HG03196 (cell line): Measurements from ENCODE around the gene HSFX2.
"Not testable (repeated sequence)": the region's sequence is repeated elsewhere in the genome, so short reads cannot be mapped to it uniquely, and the experiment has no call there.

Source experiments
- ATAC-seq: cut with Tn5 transposase; IDR thresholded peaks from one replicate; pipeline ENCODE4 v1.9.1; 2021; ENCODE audit not compliant: unreplicated experiment

The HSFX2 gene

DNA sequence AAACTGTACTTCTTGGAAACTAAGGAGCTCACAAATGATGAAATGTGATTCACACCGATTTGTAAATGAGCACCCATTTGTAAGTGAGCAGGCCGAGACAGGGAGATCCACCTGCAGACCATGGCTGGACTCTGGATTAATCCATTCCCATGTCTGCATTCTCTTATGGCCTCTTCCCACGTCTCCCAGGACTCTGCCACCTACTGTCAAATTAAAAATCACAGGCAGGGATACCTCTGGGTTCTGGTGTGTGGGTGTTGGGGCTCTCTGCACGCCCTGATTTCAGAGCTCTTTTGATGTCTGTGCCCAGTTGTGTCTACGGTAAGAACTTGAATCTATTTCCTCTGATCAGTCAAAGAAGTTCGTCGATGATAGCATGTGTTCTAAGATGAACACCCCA is 4.1 kb downstream of the HSFX2 start:
- ATAC-seq, result not testable (repeated sequence)

DNA sequence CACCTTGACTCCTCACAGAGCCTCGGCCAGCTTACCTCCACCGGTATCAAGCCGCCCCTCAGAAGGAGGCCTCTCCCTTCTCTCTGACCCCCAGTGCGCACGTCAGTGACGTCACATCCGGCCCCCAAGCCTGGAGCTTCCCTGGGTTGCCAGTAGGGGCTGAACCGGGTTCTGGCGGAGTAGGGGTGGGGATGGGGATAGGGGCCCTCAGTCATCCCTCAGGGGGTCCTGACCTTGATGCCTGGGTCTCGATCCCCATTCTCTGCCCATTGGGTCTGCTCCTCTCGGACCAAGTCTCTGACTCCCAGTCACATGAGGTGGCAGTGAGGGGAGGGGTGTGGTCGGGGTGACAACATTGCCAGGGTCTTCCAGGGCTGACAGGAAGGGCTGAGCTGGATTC is 7.8 kb downstream of the HSFX2 start, which contains the start of gene MAGEA9B:
MAGEA9B (minus strand) TSS at position 101 of the 400 bp plus-strand sequence. CDS start 4,280 bp downstream, outside the sequence.
- not testable (repeated sequence) for ATAC-seq

DNA sequence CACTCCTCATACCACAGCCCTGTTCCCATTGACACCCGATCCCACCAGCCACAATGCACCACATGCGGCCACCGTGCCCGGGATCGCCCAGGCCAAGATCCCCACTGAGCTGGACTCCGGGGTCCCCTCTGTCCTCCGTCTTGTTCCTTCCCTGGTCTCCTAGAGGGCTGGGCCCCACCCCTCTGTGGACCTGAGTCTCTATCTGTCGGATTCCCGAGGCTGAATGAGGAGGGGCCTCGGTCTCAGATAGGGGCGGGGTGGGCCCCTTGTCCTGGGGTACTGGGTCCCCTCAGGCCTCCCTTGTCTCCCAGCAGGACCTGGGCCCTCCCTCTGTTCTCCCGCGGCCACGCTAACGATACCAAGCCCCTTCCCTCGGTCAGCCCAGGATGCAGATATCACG is 9.5 kb downstream of the HSFX2 start:
- not testable (repeated sequence) for ATAC-seq

DNA sequence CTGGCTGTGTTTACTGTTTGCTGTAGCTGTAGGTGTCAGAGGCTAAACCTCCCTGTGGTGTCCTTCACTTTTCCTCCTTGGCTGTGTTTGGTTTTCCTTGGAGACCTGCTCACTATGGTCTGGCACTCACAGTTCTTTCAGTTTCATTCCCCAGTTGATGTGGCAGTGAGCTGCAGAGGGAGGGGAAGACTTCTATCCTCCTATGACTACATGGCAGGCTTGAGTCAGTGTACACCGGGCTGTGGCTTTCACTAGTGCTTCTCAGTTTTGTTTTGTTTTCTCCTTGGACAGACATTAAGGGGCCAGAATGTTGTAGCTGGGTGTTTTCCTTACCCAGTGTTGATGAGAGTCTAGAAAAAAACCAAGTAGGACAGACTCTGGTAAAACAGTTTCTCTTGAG is 21.7 kb downstream of the HSFX2 start:
- ATAC-seq, result peak; percentile 100

DNA sequence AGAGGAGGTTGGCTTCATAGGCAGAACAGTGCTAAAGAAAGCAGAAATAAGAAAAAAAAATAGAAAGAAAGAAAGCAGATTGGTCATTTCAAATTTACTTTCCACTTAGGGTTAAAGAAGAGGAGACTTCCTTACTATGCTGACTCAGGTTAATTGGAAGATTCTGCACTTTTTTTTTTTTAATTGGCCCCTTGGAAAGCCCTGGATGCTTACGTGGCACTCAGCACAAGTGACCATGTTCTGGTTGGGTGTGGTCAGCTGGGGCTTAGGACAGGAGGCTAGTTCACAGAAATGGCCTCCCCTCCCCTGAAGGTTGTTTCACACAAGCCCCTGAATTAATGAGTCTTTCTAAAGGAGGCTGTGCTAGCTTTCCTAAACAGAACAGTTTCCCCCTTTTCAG is 22.4 kb downstream of the HSFX2 start:
- ATAC-seq, result no peak

DNA sequence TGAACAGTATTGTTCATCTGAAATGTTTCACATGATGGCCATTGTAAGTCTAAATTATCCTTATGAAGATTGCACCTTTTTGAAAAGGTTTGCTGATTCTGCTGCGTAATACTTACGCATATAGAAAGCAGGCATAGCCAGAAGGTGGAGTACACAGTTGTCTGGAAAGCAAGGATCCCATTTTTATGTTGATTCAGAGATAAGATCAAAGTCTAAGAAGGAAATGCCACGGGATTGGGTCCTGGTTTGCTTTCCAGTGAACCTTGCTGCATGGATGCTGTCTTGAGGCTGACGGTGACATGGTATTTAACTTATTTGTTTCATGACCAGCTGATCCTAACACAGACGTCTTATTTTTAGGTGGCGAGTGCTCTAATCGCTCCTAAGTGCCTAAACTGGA is 23.3 kb downstream of the HSFX2 start:
- ATAC-seq, result no peak

DNA sequence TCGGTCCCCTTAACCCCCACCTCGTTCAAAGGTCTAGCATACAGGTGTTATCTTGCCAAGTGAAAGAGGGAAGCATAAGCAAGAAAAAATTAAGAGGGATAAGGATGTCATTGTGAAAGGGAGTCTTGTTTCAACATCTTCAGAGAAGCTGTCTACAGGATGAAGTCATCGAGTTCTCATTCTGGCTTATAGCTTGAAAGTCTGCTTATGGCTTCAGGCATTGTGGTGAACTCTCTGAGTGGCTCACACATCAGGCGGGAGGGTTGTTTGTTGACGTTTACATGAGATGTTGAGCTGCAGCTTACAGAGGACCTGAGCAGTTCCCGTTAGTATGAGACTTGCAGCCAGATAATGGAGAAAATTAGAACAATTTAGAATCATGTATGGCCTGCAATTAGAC is 24.4 kb downstream of the HSFX2 start:
- no peak for ATAC-seq

DNA sequence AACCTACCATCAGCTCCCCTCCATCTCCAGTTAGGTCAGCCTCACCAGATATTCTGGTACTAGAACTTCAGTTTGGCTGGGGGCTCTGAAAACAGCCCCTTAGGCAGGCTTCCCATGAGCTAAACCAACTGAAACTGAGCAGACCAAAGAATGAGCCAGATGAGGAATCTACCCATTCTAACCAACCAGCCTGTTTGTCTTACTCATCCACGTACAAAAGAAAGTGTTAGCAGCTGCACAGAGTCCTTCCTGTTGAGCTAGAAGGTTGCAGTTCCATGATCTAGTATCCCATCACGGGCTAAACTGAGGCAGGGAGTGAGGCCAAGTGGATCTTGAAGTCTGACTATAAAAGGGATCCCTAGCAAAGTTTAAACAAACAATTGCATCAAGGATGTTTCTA is 25.3 kb downstream of the HSFX2 start:
- ATAC-seq, result no peak

DNA sequence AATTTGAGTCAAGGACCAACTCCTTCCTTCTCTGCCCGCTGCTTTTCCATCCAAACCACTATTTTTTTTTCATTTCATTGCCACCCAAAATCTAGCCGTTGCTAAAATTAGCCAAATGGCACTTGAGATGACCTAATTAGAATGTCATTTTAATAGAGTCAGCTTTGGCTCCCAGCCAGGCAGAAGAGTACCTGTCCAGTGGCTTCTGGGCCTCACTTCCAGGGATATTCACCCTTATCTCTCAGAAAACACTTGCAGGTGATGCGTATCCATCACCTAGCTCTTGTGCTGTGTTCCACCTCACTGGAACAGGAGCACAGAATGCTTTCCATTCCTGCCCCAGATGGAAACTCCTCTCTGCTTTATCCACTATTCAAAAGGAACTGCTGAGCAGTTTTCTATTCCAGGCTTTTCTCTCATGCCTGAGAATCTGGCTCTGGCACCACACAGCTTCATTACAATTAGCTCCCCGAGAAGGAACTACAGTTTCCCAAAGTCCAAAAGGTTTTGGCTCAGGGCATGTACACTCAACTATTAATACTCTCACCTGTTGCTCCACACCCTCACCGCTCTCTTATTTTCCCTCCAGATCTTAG is 26.3 kb downstream of the HSFX2 start:
- no peak for ATAC-seq

DNA sequence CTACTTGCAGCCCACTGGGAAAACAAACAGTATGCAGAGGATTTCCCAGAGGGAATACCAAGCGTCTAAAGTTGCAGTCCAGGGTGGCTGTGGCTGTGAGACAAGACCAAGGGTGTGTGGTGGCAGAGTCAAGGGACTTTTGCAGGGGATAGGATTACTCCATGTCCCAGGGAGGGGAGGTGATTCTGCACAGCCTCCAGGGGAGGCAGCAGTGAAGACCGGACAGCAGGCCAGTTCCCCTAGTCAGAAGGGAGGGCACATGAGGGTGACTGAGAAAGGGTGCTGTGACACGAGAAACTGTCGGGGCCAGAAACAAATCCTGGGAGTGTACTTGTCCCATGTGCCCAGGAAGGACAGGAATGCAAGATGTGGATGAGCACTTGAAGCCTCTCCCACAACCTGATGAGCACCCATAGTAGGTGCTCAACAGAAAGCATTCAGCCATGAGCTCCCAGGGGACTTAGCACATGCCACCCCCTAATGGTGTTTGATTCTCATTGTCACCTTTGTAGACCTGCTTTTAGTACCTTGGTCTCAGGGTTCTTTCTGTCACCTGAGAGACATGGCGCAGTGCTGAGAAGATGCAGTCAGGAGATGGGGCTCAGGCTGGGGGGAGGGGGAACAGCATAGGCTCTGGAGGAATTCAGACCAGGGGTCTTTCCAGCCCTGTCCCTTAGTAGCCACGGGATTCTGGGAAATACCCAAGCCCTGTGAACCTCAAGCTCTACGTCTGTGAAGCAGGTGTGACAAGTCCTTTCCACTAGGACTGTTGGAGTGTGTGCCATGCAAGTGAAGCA is 27.3 kb downstream of the HSFX2 start:
- ATAC-seq, result no peak

DNA sequence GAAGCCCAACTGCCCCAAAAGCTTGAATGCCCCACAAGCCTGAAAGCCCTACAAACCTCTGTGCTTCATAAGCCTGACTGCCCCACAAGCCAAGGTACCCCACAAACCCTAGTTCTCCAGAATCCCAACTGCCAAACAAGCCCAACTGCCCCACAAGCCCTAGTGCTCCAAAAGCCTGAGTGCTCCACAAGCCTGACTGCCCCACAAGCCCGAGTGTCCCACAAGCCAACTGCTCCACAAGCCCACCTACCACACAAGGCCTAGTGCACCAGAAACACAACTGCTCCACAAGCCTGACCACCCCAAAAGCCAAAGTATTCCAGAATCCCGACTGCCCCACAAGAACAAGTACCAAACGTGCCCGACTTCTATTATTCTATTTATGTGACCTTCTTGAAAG is 31.8 kb downstream of the HSFX2 start:
- no peak for ATAC-seq

DNA sequence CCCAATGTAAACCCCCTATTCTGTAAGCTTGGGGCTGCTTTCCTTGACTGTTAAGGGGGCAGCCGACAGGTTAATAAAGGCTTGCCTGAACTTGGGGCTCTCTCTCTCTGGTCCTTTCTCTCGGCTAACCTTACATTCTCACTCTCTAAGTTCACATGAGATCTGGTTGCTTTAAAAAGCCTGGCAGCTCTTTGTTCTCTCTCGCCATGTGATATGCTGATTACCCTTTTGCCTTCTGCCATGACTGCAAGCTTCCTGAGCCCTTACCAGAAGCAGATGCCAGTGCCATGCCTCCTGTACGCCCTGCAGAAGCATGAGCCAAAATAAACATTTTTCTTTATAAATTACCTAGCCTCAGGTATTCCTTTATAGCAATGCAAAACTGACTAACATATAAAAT is 39.9 kb downstream of the HSFX2 start:
- not testable (repeated sequence) for ATAC-seq

DNA sequence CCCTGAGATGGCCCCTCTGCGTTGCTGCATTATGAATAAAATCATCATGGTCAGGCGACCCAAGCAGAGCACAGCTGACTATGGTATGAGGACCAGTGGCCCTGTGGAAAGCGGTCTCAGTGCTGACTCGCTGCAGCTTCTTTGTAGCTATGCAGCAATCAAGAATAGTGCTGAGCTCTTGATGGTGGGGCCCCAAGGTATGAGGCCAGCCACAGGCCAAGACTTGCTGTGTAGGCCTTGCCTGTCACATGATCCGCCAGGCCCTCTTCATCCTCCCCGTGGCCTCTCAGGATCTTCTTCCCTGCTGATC is 43.2 kb downstream of the HSFX2 start:
- not testable (repeated sequence) for ATAC-seq

DNA sequence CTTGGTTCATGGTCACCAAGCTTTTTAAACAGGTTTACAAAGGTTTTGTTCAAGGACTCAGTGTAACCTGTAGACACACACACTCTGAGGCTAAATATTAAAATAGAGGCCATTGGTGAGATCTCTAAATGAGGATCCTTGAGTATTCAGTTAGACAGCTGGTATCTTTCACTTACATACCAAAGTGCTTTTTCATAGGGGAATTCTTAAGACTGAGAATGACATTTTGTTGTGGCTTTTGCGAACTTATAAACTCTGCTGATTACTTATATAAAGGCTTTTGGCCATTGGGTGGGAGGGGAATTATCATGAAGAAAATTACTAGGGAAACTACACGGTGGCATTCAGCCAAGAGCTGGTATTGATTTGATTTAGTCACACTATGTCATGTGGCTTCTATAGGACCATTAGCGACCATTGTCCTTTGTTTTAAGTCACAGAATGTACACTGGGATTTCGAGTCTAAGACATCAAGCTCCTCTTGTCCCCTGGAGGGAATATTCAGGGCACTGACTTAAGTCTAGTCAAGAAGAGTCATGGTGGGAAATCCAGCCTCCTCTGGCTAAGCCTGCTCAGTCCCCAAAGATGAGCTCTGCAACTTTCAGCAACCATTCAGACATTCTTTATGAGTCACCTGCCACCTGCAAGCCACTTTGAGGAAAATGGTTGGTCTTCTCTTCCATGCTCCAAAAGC is 43.7 kb downstream of the HSFX2 start:
- ATAC-seq, result not testable (repeated sequence)

DNA sequence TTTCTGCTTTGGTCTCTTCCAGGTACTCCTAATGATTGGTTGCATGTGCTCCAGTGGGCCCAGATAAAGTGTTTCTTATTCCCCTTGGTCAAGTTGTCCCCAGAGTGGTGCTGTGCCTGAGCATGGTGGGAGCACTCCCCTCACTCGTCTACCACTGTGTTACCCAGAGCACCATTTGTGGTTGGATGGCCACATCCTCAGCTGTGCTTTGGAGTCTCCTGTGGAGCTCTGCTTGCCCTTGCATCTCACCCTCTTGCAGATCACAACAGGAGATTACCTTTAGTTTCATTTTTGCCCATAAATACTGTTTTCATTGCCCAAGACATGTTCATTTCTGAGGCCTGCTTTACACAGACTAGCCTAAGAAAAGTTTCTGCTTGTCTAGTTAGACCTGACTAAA is 44.7 kb downstream of the HSFX2 start:
- not testable (repeated sequence) for ATAC-seq

DNA sequence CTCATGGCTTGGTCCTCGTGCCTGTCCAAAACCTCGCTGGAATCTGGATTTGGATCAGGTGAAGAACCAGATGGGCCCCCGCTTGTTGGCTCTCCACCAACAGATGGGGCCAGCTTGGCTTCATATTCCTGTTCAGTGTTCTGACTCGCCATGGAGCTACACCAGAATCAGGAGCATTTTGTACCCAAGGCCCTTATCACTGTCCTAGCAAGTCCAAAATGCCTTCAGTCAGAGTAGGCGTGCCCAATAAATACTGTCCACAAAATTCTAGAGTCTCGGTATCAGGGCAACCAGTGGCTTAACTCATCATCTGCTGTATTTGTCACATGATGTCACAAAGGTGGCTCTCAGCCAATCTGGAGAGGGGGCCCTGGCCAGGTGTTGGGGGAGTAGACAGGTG is 45.4 kb downstream of the HSFX2 start, which contains the start of gene HSFX3:
HSFX3 (minus strand) TSS at position 224 of the 400 bp plus-strand sequence; CDS start at position 152, 72 bp downstream.
- ATAC-seq, result not testable (repeated sequence)

DNA sequence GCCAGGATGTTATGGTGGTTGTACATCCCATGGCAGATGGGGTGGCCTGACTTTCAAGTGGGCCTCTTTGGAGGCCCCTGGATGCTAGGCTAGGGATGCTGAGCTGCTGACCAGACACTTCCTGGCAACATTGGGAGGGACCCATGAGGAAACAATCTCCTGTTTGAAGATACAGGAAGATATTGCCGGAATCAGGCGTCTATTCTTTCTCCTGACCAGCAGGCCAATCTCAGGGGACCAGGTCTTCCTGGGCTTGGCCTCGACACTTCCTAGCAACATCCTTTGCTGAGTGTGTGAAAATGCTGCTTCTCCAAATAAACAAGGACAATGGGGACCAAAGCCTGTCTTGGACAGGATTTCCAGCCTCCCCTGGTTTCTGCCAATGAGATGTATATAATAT is 47.3 kb downstream of the HSFX2 start:
- not testable (repeated sequence) for ATAC-seq

DNA sequence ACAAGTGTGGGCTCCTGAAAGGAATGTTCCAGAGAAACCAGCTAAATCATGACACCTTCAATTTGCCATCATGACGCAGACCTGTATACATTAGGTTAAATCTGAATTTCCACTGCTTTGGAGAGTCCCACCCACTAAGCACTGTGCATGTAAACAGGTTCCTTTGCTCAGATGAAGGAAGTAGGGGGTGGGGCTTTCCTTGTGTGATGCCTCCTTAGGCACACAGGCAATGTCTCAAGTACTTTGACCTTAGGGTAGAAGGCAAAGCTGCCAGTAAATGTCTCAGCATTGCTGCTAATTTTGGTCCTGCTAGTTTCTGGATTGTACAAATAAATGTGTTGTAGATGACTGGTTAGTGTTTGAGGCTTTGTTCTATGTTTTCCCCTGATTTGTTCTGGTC is 48.2 kb downstream of the HSFX2 start:
- not testable (repeated sequence) for ATAC-seq

DNA sequence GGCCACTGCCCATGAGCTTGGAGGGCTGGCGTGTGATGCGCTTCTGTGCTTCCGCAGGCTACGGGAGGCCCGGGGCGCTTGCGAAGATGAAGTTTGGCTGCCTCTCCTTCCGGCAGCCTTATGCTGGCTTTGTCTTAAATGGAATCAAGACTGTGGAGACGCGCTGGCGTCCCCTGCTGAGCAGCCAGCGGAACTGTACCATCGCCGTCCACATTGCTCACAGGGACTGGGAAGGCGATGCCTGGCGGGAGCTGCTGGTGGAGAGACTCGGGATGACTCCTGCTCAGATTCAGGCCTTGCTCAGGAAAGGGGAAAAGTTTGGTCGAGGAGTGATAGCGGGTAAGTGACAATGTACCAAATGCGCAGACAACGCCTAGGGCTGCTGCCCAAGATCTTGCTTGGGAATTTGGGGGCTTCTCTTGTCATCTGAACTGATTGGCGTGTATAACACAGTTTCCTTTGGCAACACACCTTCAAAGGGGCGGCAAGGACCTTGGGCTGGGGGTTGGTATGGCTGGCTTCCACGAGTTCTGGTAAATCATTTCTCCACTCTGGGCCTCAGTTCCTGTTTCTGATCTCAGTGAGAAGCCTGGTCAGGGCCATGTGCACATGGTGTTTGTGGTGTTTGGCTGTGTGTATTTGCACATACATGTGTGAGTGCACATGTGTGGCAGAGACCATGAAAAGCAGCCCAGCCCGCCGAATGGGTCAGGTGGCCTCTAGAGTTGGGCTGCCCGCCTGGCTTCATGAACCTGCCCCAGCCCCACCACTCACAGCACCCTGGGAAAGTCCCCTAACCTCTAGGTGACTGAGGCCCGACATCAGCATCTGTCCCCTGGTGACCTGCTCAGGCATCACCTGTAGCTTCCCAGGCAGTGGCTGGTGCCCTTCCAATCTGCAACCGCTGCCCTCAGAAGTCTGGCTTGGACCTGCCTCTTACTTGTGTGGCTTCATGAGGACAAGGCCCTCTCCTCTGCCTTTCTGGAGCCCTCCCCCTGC is 49.3 kb downstream of the HSFX2 start:
- ATAC-seq, result not testable (repeated sequence)
